HEK293T (cell line): Measurements from ENCODE around the gene NID2.

Source experiments
- CTCF ChIA-PET: fragments of 350-600 bp; formaldehyde crosslinking; extraction: SDS; loops from one replicate; lab custom pipeline; 2021; ENCODE audit warnings: antibody characterized with exemption, inconsistent platforms; lab: Yijun Ruan, JAX
- POLR2A ChIA-PET: fragments of 350-600 bp; formaldehyde crosslinking; extraction: SDS; loops from one replicate; lab custom pipeline; 2020; ENCODE audit warnings: antibody characterized with exemption, inconsistent platforms; lab: Yijun Ruan, JAX
- DNase-seq: peaks from one replicate; pipeline ENCODE4 v3.0.0; 2012; ENCODE audit warnings: mixed read lengths; ENCODE audit errors: extremely low spot score
- ARNT ChIP-seq: fragments of 450-650 bp; IDR thresholded peaks from 2 replicates; pipeline ENCODE4 v1.6.1; 2017; ENCODE audit warnings: mild to moderate bottlenecking
- BHLHE40 ChIP-seq: fragments of 450-650 bp; IDR thresholded peaks from 2 replicates; pipeline ENCODE4 v1.6.1; 2016; ENCODE audit warnings: mild to moderate bottlenecking, moderate library complexity, borderline replicate concordance
- CTBP1 ChIP-seq: fragments of 450-650 bp; IDR thresholded peaks from 2 replicates; pipeline ENCODE4 v1.6.1; 2016; ENCODE audit warnings: borderline replicate concordance
- ELF4 ChIP-seq: fragments of 450-650 bp; IDR thresholded peaks from 2 replicates; pipeline ENCODE4 v1.6.1; 2017; ENCODE audit warnings: antibody characterized with exemption
- FOXA1 ChIP-seq: fragments of 450-650 bp; IDR thresholded peaks from 2 replicates; pipeline ENCODE4 v1.6.1; 2016; ENCODE audit warnings: mild to moderate bottlenecking
- FOXK2 ChIP-seq: fragments of 450-650 bp; IDR thresholded peaks from 2 replicates; pipeline ENCODE4 v1.6.1; 2016; ENCODE audit warnings: mild to moderate bottlenecking
- FOXM1 ChIP-seq: fragments of 450-650 bp; IDR thresholded peaks from 2 replicates; pipeline ENCODE4 v1.6.1; 2017; ENCODE audit warnings: mild to moderate bottlenecking, borderline replicate concordance
- HDGF ChIP-seq: fragments of 450-650 bp; IDR thresholded peaks from 2 replicates; pipeline ENCODE4 v1.6.1; 2017; ENCODE audit warnings: antibody characterized with exemption, borderline replicate concordance
- L3MBTL2 ChIP-seq: fragments of 450-650 bp; conservative IDR thresholded peaks from 2 replicates; pipeline ENCODE4 v1.6.1; 2016; ENCODE audit warnings: mild to moderate bottlenecking
- LEF1 ChIP-seq: fragments of 450-650 bp; IDR thresholded peaks from 2 replicates; pipeline ENCODE4 v1.6.1; 2017; ENCODE audit warnings: mild to moderate bottlenecking, borderline replicate concordance
- NFRKB ChIP-seq: fragments of 450-650 bp; IDR thresholded peaks from 2 replicates; pipeline ENCODE4 v1.6.1; 2016; ENCODE audit warnings: mild to moderate bottlenecking, moderate library complexity
- PKNOX1 ChIP-seq: fragments of 450-650 bp; IDR thresholded peaks from 2 replicates; pipeline ENCODE4 v1.6.1; 2016
- SP1 ChIP-seq: fragments of 450-650 bp; IDR thresholded peaks from 2 replicates; pipeline ENCODE4 v1.6.1; 2017
- SUZ12 ChIP-seq: fragments of 450-650 bp; IDR thresholded peaks from 2 replicates; pipeline ENCODE4 v1.6.1; 2016; ENCODE audit warnings: mild to moderate bottlenecking
- TARDBP ChIP-seq: fragments of 450-650 bp; IDR thresholded peaks from 2 replicates; pipeline ENCODE4 v1.6.1; 2016
- ZNF384 ChIP-seq: fragments of 450-650 bp; IDR thresholded peaks from 2 replicates; pipeline ENCODE4 v1.6.1; 2016

The NID2 gene

GRCh38 chr14:52026017-52026660 is 42.7 kb downstream of the NID2 start:
- TF ChIP-seq ARNT, result no peak
- no peak for TF ChIP-seq ELF4
- no peak for TF ChIP-seq SUZ12
- TF ChIP-seq HDGF, result no peak
- no peak for TF ChIP-seq CTBP1
- TF ChIP-seq BHLHE40, result no peak
- TF ChIP-seq ZNF384, result no peak
- TF ChIP-seq FOXK2, result no peak
- TF ChIP-seq L3MBTL2, result no peak
- POLR2A ChIA-PET, result no interaction called here
- CTCF ChIA-PET, result no interaction called here

GRCh38 chr14:52025310-52025709 is 43.5 kb downstream of the NID2 start:
- no peak for DNase-seq
- TF ChIP-seq SUZ12 (no peak), SP1 (no peak), FOXM1 (no peak), NFRKB (no peak), TARDBP (no peak), PKNOX1 (no peak), ARNT (no peak)
- CTCF ChIA-PET, result no interaction called here
- POLR2A ChIA-PET, result no interaction called here

More at GRCh38 chr14:52026017-52026660, 42.7 kb downstream of the NID2 start:
- no peak for DNase-seq

GRCh38 chr14:52023518-52023917 is 45.3 kb downstream of the NID2 start:
- DNase-seq, result no peak
- TF ChIP-seq SUZ12, result no peak
- TF ChIP-seq NFRKB, result no peak
- no peak for TF ChIP-seq SP1
- TF ChIP-seq ARNT, result no peak
- no peak for TF ChIP-seq PKNOX1
- no peak for TF ChIP-seq CTBP1
- TF ChIP-seq FOXM1, result no peak
- no peak for TF ChIP-seq LEF1
- no peak for TF ChIP-seq FOXK2
- no peak for TF ChIP-seq HDGF
- no peak for TF ChIP-seq L3MBTL2
- TF ChIP-seq TARDBP, result no peak
- TF ChIP-seq BHLHE40, result no peak
- TF ChIP-seq ZNF384, result no peak
- TF ChIP-seq FOXA1, result no peak
- TF ChIP-seq ELF4, result no peak
- CTCF ChIA-PET, result no interaction called here

GRCh38 chr14:52021957-52022600 is 46.8 kb downstream of the NID2 start:
- ChIA-PET CTCF (no interaction called here), POLR2A (no interaction called here)
- no peak for TF ChIP-seq CTBP1
- TF ChIP-seq FOXM1, result no peak
- no peak for TF ChIP-seq HDGF
- no peak for TF ChIP-seq LEF1
- TF ChIP-seq FOXA1, result no peak
- no peak for TF ChIP-seq L3MBTL2
- TF ChIP-seq ARNT, result no peak
- no peak for TF ChIP-seq ELF4
- TF ChIP-seq BHLHE40, result no peak
- TF ChIP-seq ZNF384, result no peak
- TF ChIP-seq TARDBP, result no peak
- DNase-seq, result no peak

More at GRCh38 chr14:52023518-52023917, 45.3 kb downstream of the NID2 start:
- POLR2A ChIA-PET, result no interaction called here

GRCh38 chr14:52020866-52021717 is 47.8 kb downstream of the NID2 start:
- DNase-seq, result no peak
- CTCF ChIA-PET, result interaction anchor here (0.6 kb wide), 1 partner anchor 371 kb away, joined by 5 read pairs; no protein-coding TSS in a partner anchor
- TF ChIP-seq SUZ12, result no peak
- TF ChIP-seq FOXA1, result no peak
- TF ChIP-seq NFRKB, result no peak
- TF ChIP-seq ARNT, result no peak
- no peak for TF ChIP-seq TARDBP
- TF ChIP-seq L3MBTL2, result no peak
- no peak for TF ChIP-seq PKNOX1
- TF ChIP-seq HDGF, result no peak
- no peak for TF ChIP-seq FOXM1
- TF ChIP-seq FOXK2, result no peak
- no peak for TF ChIP-seq SP1
- no peak for TF ChIP-seq CTBP1
- no peak for TF ChIP-seq BHLHE40
- no peak for TF ChIP-seq ZNF384
- TF ChIP-seq ELF4, result no peak
- TF ChIP-seq LEF1, result no peak
- POLR2A ChIA-PET, result no interaction called here
